OCI-LY7 (cell line): ENCODE data around the gene TMEM242. TPM values are rescaled to one million over a fixed set of nuclear protein-coding genes. Genes with fewer than 3 reads are reported as not detected.
"Not testable (repeated sequence)": the region's sequence is repeated elsewhere in the genome, so short reads cannot be mapped to it uniquely, and the experiment has no call there.

ENCODE experiments used
- BruUV-seq: library from RNA; stranded (reverse); fragments of 400-500 nt; replicated peaks from 2 replicates; lab custom pipeline; 2021; lab: Mats Ljungman, UMichigan
- CTCF ChIA-PET: fragments of 300-600 bp; sonication (Branson Sonifier 250); formaldehyde crosslinking; loops from one replicate; lab custom pipeline; 2022; ENCODE audit warnings: antibody characterized with exemption; ENCODE audit not compliant: unreplicated experiment; lab: Charles Lee
- POLR2A ChIA-PET: fragments of 300-600 bp; sonication (Branson Sonifier 250); formaldehyde crosslinking; loops from one replicate; lab custom pipeline; 2022; ENCODE audit warnings: antibody characterized with exemption; lab: Charles Lee
- DNase-seq: peaks from one replicate; pipeline ENCODE4 v3.0.0-alpha.2; 2015; ENCODE audit warnings: low spot score
- H2AFZ ChIP-seq: fragments of 200-600 bp; sonication (generic), shearing (Covaris generic); 2 replicates; pipeline ENCODE4 v1.6.1; 2014; ENCODE audit warnings: mild to moderate bottlenecking, antibody characterized with exemption, low read length, moderate library complexity
- H3K27ac ChIP-seq: fragments of 200-600 bp; sonication (generic); 2 replicates; pipeline ENCODE4 v1.5.1; 2014; ENCODE audit warnings: mixed run types, low read depth, mild to moderate bottlenecking, moderate library complexity, low read length, inconsistent platforms; ENCODE audit not compliant: poor library complexity, severe bottlenecking
- H3K36me3 ChIP-seq: fragments of 200-600 bp; sonication (generic); 2 replicates; pipeline ENCODE4 v1.6.1; 2014; ENCODE audit warnings: mild to moderate bottlenecking, antibody characterized with exemption, low read length, moderate library complexity, mixed read lengths; ENCODE audit not compliant: insufficient read depth
- H3K4me1 ChIP-seq: fragments of 200-600 bp; sonication (generic); 2 replicates; pipeline ENCODE4 v1.5.1; 2014; ENCODE audit warnings: mild to moderate bottlenecking, low read length; ENCODE audit not compliant: insufficient read depth, poor library complexity, severe bottlenecking
- H3K4me2 ChIP-seq: fragments of 200-600 bp; sonication (generic); 2 replicates; pipeline ENCODE4 v1.6.1; 2014; ENCODE audit warnings: mild to moderate bottlenecking, low read length
- H3K4me3 ChIP-seq: fragments of 200-600 bp; sonication (generic); 2 replicates; pipeline ENCODE4 v1.5.1; 2014; ENCODE audit warnings: mild to moderate bottlenecking, low read depth, low read length; ENCODE audit not compliant: poor library complexity, severe bottlenecking
- H3K79me2 ChIP-seq: fragments of 200-600 bp; sonication (generic); 2 replicates; pipeline ENCODE4 v1.6.1; 2016; ENCODE audit warnings: low read depth, mild to moderate bottlenecking, low read length, moderate library complexity, mixed read lengths; ENCODE audit not compliant: insufficient read depth
- H3K9me2 ChIP-seq: fragments of 200-600 bp; sonication (generic); 2 replicates; pipeline ENCODE4 v1.6.1; 2016; ENCODE audit warnings: mild to moderate bottlenecking, low read length, mixed read lengths; ENCODE audit not compliant: insufficient read depth
- H3K9me3 ChIP-seq: fragments of 200-600 bp; sonication (generic); 2 replicates; pipeline ENCODE4 v1.6.1; 2014; ENCODE audit warnings: mild to moderate bottlenecking, mixed run types, low read length, mixed read lengths
- H4K20me1 ChIP-seq: fragments of 200-600 bp; sonication (generic); 2 replicates; pipeline ENCODE4 v1.6.1; 2014; ENCODE audit warnings: mild to moderate bottlenecking, antibody characterized with exemption, low read length, moderate library complexity, mixed read lengths; ENCODE audit not compliant: insufficient read depth
- EZH2phosphoT487 ChIP-seq: fragments of 200-600 bp; sonication (generic); IDR thresholded peaks from 2 replicates; pipeline ENCODE4 v1.6.1; 2018; ENCODE audit warnings: low read depth, borderline replicate concordance, mild to moderate bottlenecking, mixed run types, antibody characterized with exemption, low read length, moderate library complexity, mixed read lengths
- intact Hi-C: fragments of 100-400 bp; cut with micrococcal nuclease; formaldehyde crosslinking; loops from one replicate; pipeline ENCODE4 v1.10.0; 2022; ENCODE audit not compliant: unreplicated experiment
- total RNA-seq, 2 experiments: library from RNA; depleted of rRNA in 1 of 2; stranded (reverse); fragments of >200 nt in 1 of 2; shearing (Covaris generic) in 1 of 2; gene quantifications; 2 replicates each; pipeline ENCODE4 v1.2.3, GENCODE V29; 2014 to 2022
- TF ChIP-seq, protein P1 (sequence below): fragments of 200-600 bp; sonication (generic); conservative IDR thresholded peaks from 2 replicates; pipeline ENCODE4 v1.5.1; 2014; ENCODE audit warnings: mild to moderate bottlenecking, antibody characterized with exemption, low read length, moderate library complexity, mixed read lengths

TMEM242 gene
- total RNA-seq, 2 experiments from 2014 or later = 4.5 to 9.2 TPM

DNA sequence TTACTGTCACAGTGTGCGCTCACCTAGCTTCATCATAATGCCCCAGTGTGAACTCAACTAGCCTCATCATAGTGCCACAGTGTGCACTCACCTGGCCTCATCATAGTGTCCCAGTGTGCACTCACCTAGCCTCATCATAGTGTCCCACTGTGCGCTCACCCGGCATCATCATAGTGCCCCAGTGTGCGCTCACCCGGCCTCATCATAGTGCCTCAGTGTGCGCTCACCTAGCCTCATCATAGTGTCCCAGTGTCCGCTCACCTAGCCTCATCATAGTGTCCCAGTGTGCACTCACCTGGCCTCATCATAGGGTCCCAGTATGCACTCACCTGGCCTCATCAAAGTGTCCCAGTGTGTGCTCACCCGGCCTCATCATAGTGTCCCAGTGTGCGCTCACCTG is 10.6 kb downstream of the TMEM242 start:
- DNase-seq = peak; percentile 9
- no peaks in the 10 kb centered on the region for H3K9me3 ChIP-seq
- no TSS peak for BruUV-seq
- no peak overlapping the region for H3K27ac ChIP-seq
- TF ChIP-seq, protein P1, sequence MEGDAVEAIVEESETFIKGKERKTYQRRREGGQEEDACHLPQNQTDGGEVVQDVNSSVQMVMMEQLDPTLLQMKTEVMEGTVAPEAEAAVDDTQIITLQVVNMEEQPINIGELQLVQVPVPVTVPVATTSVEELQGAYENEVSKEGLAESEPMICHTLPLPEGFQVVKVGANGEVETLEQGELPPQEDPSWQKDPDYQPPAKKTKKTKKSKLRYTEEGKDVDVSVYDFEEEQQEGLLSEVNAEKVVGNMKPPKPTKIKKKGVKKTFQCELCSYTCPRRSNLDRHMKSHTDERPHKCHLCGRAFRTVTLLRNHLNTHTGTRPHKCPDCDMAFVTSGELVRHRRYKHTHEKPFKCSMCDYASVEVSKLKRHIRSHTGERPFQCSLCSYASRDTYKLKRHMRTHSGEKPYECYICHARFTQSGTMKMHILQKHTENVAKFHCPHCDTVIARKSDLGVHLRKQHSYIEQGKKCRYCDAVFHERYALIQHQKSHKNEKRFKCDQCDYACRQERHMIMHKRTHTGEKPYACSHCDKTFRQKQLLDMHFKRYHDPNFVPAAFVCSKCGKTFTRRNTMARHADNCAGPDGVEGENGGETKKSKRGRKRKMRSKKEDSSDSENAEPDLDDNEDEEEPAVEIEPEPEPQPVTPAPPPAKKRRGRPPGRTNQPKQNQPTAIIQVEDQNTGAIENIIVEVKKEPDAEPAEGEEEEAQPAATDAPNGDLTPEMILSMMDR = no peak
- H3K4me3 ChIP-seq = no peak overlapping the region
- no peaks in the 10 kb centered on the region for H3K9me2 ChIP-seq
- ChIA-PET POLR2A (no interaction called here), CTCF (no interaction called here)
- no peaks in the 10 kb centered on the region for H3K79me2 ChIP-seq
- H3K36me3 ChIP-seq = peaks cover 29% of the 10 kb centered on the region; the same call in 1 of the 2 replicates
- no peak overlapping the region for H3K4me2 ChIP-seq
- no peaks in the 10 kb centered on the region for H4K20me1 ChIP-seq
- intact Hi-C loops = loop anchor here (5.0 to 10.0 kb wide), 2 partner anchors 192 to 300 kb away; no protein-coding TSS in a partner anchor
- no peaks in the 10 kb centered on the region for H3K4me1 ChIP-seq
- no peak overlapping the region for H2AFZ ChIP-seq

GRCh38 chr6:157310693-157311092 is 12.6 kb downstream of the TMEM242 start:
- H4K20me1 ChIP-seq, H3K27ac ChIP-seq, CTCF ChIA-PET, BruUV-seq, POLR2A ChIA-PET, DNase-seq, H3K9me2 ChIP-seq, H3K4me2 ChIP-seq, H2AFZ ChIP-seq, H3K9me3 ChIP-seq, H3K4me1 ChIP-seq, H3K79me2 ChIP-seq, H3K4me3 ChIP-seq: not testable (repeated sequence)
- H3K36me3 ChIP-seq = peaks cover 20% of the 10 kb centered on the region; the same call in 1 of the 2 replicates
- intact Hi-C loops = loop anchor here (5.0 to 10.0 kb wide), 2 partner anchors 194 to 302 kb away; no protein-coding TSS in a partner anchor

DNA sequence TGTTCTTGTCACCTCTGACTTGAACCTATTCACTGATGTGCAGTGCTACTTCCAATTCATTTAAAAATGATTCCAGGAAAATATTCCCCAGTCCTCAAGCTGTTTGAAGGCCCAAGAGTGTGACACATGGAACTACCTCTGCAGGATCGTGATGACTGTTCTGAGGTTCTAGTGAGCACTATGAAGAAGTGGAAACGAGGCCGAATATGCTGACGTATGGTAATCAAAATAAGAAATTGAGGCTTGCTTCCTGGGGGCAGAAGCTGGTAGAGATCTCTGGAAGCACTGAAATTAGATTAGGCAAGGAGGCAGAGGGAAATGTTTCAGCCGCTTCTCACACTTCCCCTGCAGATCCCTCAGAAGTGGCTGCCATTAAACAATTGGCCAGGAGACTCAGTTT is 15.7 kb downstream of the TMEM242 start:
- intact Hi-C loops = no loop called here
- Histone ChIP-seq H2AFZ (no peak overlapping the region), H3K79me2 (no peaks in the 10 kb centered on the region), H4K20me1 (no peaks in the 10 kb centered on the region), H3K27ac (no peak overlapping the region), H3K36me3 (no peaks in the 10 kb centered on the region), H3K9me2 (no peaks in the 10 kb centered on the region), H3K4me2 (no peak overlapping the region), H3K4me3 (no peak overlapping the region), H3K4me1 (no peaks in the 10 kb centered on the region), H3K9me3 (no peaks in the 10 kb centered on the region)
- TF ChIP-seq, protein P1 = no peak
- TF ChIP-seq EZH2phosphoT487 = no peak
- no TSS peak for BruUV-seq
- DNase-seq = no peak
- POLR2A ChIA-PET = interaction anchor here (0.7 kb wide), 1 partner anchor 892 kb away, joined by 4 read pairs; no protein-coding TSS in a partner anchor
- CTCF ChIA-PET = no interaction called here
